SU-DHL-6 (cell line): ENCODE measurements around the gene FNIP2.

Experiments
- EZH2phosphoT487 ChIP-seq: fragments of 200-600 bp; sonication (generic), shearing (Covaris generic); conservative IDR thresholded peaks from 2 replicates; pipeline ENCODE4 v1.6.1; 2018; ENCODE audit warnings: mild to moderate bottlenecking, antibody characterized with exemption, low read length, moderate library complexity, mixed read lengths
- TF ChIP-seq, protein P1 (sequence below): fragments of 200-600 bp; sonication (generic); IDR thresholded peaks from one replicate; pipeline ENCODE4 v1.5.1; 2017; ENCODE audit warnings: antibody characterized with exemption, mild to moderate bottlenecking, low read length, moderate library complexity; ENCODE audit not compliant: insufficient read depth, poor library complexity, severe bottlenecking

- TF ChIP-seq, protein P1, sequence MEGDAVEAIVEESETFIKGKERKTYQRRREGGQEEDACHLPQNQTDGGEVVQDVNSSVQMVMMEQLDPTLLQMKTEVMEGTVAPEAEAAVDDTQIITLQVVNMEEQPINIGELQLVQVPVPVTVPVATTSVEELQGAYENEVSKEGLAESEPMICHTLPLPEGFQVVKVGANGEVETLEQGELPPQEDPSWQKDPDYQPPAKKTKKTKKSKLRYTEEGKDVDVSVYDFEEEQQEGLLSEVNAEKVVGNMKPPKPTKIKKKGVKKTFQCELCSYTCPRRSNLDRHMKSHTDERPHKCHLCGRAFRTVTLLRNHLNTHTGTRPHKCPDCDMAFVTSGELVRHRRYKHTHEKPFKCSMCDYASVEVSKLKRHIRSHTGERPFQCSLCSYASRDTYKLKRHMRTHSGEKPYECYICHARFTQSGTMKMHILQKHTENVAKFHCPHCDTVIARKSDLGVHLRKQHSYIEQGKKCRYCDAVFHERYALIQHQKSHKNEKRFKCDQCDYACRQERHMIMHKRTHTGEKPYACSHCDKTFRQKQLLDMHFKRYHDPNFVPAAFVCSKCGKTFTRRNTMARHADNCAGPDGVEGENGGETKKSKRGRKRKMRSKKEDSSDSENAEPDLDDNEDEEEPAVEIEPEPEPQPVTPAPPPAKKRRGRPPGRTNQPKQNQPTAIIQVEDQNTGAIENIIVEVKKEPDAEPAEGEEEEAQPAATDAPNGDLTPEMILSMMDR = no peak
- no peak for TF ChIP-seq EZH2phosphoT487
Measured at GRCh38 chr4:158885564-158885963, 116.7 kb downstream of the FNIP2 start.
